ENCODE results near the gene BRD3.
"Not testable (repeated sequence)": the region's sequence is repeated elsewhere in the genome, so short reads cannot be mapped to it uniquely, and the experiment has no call there.

The BRD3 gene

GRCh38 chr9:134085674-134086073, 17.8 kb upstream of the BRD3 start:
- H3K4me3 ChIP-seq (ENCODE audit: low read length, poor library complexity, severe bottlenecking): no peak overlapping the region
- no peaks in the 10 kb centered on the region for H3K79me2 ChIP-seq (ENCODE audit: insufficient read depth, low read length)
- H3K36me3 ChIP-seq (ENCODE audit: insufficient read depth, low read length): no peaks in the 10 kb centered on the region
- no peaks in the 10 kb centered on the region for H3K9me2 ChIP-seq (replicated peaks; ENCODE audit: low read depth, low read length)
- H3K27me3 ChIP-seq (ENCODE audit: insufficient read depth, low read length, poor library complexity, severe bottlenecking): no peaks in the 10 kb centered on the region
- no peak overlapping the region for H3K4me2 ChIP-seq (ENCODE audit: low read depth, low read length, poor library complexity, severe bottlenecking)
- no peaks in the 10 kb centered on the region for H4K20me1 ChIP-seq (ENCODE audit: insufficient read depth, low read length, poor library complexity, severe bottlenecking)
- no peaks in the 10 kb centered on the region for H3F3A ChIP-seq (ENCODE audit: low read depth)
- H2AFZ ChIP-seq (ENCODE audit: low read length): no peak overlapping the region
- TF ChIP-seq EZH2phosphoT487 (IDR thresholded peaks at IDR 0.05; ENCODE audit: borderline replicate concordance) (no peak), CTCF (conservative IDR thresholded peaks at IDR 0.05; ENCODE audit: low read length) (no peak)
- H3K4me1 ChIP-seq (ENCODE audit: insufficient read depth, low read length, poor library complexity, severe bottlenecking): no peaks in the 10 kb centered on the region
- no peaks in the 10 kb centered on the region for H3K9me3 ChIP-seq (ENCODE audit: insufficient read depth, low read depth, low read length)
- no peak overlapping the region for H3K9ac ChIP-seq (ENCODE audit: low read depth, low read length, poor library complexity, severe bottlenecking)

- H3K4me3 ChIP-seq (ENCODE audit: low read length, poor library complexity, severe bottlenecking): no peak overlapping the region
- H3K36me3 ChIP-seq (ENCODE audit: insufficient read depth, low read length): no peaks in the 10 kb centered on the region
- H3K9me3 ChIP-seq (ENCODE audit: insufficient read depth, low read depth, low read length): no peaks in the 10 kb centered on the region
- no peaks in the 10 kb centered on the region for H3K4me1 ChIP-seq (ENCODE audit: insufficient read depth, low read length, poor library complexity, severe bottlenecking)
- H4K20me1 ChIP-seq (ENCODE audit: insufficient read depth, low read length, poor library complexity, severe bottlenecking): no peaks in the 10 kb centered on the region
- no peaks in the 10 kb centered on the region for H3F3A ChIP-seq (ENCODE audit: low read depth)
- TF ChIP-seq CTCF (conservative IDR thresholded peaks at IDR 0.05; ENCODE audit: low read length) (no peak), EZH2phosphoT487 (IDR thresholded peaks at IDR 0.05; ENCODE audit: borderline replicate concordance) (no peak)
- no peak overlapping the region for H2AFZ ChIP-seq (ENCODE audit: low read length)
- no peaks in the 10 kb centered on the region for H3K9me2 ChIP-seq (replicated peaks; ENCODE audit: low read depth, low read length)
- no peaks in the 10 kb centered on the region for H3K79me2 ChIP-seq (ENCODE audit: insufficient read depth, low read length)
- H3K9ac ChIP-seq (ENCODE audit: low read depth, low read length, poor library complexity, severe bottlenecking): no peak overlapping the region
- H3K27me3 ChIP-seq (ENCODE audit: insufficient read depth, low read length, poor library complexity, severe bottlenecking): no peaks in the 10 kb centered on the region
- H3K4me2 ChIP-seq (ENCODE audit: low read depth, low read length, poor library complexity, severe bottlenecking): no peak overlapping the region
Observed at GRCh38 chr9:134083451-134083850, 15.6 kb upstream of the BRD3 start.

- H3K27me3 ChIP-seq (ENCODE audit: insufficient read depth, low read length, poor library complexity, severe bottlenecking): no peaks in the 10 kb centered on the region
- H3K4me1 ChIP-seq (ENCODE audit: insufficient read depth, low read length, poor library complexity, severe bottlenecking): no peaks in the 10 kb centered on the region
- H3K9me3 ChIP-seq (ENCODE audit: insufficient read depth, low read depth, low read length): no peaks in the 10 kb centered on the region
- H3K4me2 ChIP-seq (ENCODE audit: low read depth, low read length, poor library complexity, severe bottlenecking): no peak overlapping the region
- H2AFZ ChIP-seq (ENCODE audit: low read length): no peak overlapping the region
- TF ChIP-seq EZH2phosphoT487 (IDR thresholded peaks at IDR 0.05; ENCODE audit: borderline replicate concordance) (no peak), CTCF (conservative IDR thresholded peaks at IDR 0.05; ENCODE audit: low read length) (no peak)
- no peak overlapping the region for H3K9ac ChIP-seq (ENCODE audit: low read depth, low read length, poor library complexity, severe bottlenecking)
- no peaks in the 10 kb centered on the region for H3K9me2 ChIP-seq (replicated peaks; ENCODE audit: low read depth, low read length)
- H3K4me3 ChIP-seq (ENCODE audit: low read length, poor library complexity, severe bottlenecking): no peak overlapping the region
- H3F3A ChIP-seq (ENCODE audit: low read depth): no peaks in the 10 kb centered on the region
- no peaks in the 10 kb centered on the region for H4K20me1 ChIP-seq (ENCODE audit: insufficient read depth, low read length, poor library complexity, severe bottlenecking)
- no peaks in the 10 kb centered on the region for H3K36me3 ChIP-seq (ENCODE audit: insufficient read depth, low read length)
- no peaks in the 10 kb centered on the region for H3K79me2 ChIP-seq (ENCODE audit: insufficient read depth, low read length)
Observed at GRCh38 chr9:134076644-134077043, 8.8 kb upstream of the BRD3 start.

- H2AFZ ChIP-seq (ENCODE audit: low read length); H3F3A ChIP-seq (ENCODE audit: low read depth); H3K9me2 ChIP-seq (replicated peaks; ENCODE audit: low read depth, low read length); H3K4me3 ChIP-seq (ENCODE audit: low read length, poor library complexity, severe bottlenecking); H3K4me2 ChIP-seq (ENCODE audit: low read depth, low read length, poor library complexity, severe bottlenecking); H3K36me3 ChIP-seq (ENCODE audit: insufficient read depth, low read length); H3K79me2 ChIP-seq (ENCODE audit: insufficient read depth, low read length); H4K20me1 ChIP-seq (ENCODE audit: insufficient read depth, low read length, poor library complexity, severe bottlenecking); H3K9me3 ChIP-seq (ENCODE audit: insufficient read depth, low read depth, low read length); H3K4me1 ChIP-seq (ENCODE audit: insufficient read depth, low read length, poor library complexity, severe bottlenecking); H3K9ac ChIP-seq (ENCODE audit: low read depth, low read length, poor library complexity, severe bottlenecking); H3K27me3 ChIP-seq (ENCODE audit: insufficient read depth, low read length, poor library complexity, severe bottlenecking): not testable (repeated sequence)
Observed at GRCh38 chr9:134075689-134076088, 7.9 kb upstream of the BRD3 start.
